LNCAP (cell line): ENCODE results near the gene DGCR2.

Source experiments
- TF ChIP-seq, protein P1 (sequence below): fragments of 450-650 bp; IDR thresholded peaks from 2 replicates; pipeline ENCODE4 v1.5.1; 2017; ENCODE audit warnings: mild to moderate bottlenecking

Gene DGCR2

DNA sequence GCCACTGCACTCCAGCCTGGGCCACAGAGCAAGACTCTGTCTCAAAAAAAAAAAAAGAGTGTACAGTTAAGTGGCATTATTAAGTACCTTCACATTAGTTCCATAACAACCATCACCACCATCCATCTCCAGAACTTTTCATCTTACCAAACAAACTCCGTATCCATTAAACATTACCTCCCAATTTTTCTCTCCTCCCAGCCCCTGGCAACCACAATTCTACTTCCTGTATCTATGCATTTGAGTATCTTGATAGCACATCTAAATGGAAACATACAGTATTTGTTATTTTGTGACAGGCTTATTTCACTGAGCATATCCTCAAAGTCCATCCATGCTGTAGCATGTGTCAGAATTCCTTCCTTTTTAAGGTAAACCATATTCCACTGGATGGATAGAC lies 46.8 kb downstream of the DGCR2 start:
- TF ChIP-seq, protein P1, sequence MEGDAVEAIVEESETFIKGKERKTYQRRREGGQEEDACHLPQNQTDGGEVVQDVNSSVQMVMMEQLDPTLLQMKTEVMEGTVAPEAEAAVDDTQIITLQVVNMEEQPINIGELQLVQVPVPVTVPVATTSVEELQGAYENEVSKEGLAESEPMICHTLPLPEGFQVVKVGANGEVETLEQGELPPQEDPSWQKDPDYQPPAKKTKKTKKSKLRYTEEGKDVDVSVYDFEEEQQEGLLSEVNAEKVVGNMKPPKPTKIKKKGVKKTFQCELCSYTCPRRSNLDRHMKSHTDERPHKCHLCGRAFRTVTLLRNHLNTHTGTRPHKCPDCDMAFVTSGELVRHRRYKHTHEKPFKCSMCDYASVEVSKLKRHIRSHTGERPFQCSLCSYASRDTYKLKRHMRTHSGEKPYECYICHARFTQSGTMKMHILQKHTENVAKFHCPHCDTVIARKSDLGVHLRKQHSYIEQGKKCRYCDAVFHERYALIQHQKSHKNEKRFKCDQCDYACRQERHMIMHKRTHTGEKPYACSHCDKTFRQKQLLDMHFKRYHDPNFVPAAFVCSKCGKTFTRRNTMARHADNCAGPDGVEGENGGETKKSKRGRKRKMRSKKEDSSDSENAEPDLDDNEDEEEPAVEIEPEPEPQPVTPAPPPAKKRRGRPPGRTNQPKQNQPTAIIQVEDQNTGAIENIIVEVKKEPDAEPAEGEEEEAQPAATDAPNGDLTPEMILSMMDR: no peak

DNA sequence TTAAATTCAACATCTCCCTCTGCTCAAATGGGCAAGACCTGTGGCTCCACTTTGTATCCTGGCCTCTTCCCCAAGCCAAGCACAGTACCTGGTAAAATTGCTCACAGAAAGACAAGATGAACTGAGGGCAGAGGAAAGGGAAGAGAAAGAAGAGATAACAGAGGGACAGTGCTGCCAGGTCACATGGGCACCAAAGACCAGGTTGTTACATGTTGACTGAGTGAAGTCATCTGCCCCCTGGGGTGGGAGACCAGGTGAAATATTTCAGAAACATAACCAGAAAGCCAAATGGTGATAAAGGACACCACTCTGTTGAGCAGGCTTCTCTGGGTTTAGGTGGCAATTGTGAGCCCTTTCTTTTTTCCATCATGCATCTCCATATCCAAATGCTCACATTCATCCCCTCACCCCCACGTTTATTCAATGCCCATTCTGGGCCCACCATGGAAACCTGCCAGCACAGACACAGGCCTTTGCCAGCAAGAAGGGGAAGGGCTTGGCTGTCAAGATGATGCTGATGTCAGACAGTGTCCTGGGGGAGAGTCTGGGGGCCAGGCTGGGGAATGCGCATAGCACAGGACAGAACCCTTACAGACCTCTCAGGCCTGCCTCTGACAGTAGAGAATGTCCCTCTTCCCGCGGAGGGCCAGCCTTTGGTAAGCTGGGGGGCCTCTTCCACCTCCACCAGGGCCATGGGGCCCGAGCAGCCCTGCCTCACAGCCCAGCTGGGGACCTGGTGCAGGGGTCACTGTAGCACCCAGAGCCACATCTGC lies 51.6 kb downstream of the DGCR2 start:
- TF ChIP-seq, protein P1: no peak

DNA sequence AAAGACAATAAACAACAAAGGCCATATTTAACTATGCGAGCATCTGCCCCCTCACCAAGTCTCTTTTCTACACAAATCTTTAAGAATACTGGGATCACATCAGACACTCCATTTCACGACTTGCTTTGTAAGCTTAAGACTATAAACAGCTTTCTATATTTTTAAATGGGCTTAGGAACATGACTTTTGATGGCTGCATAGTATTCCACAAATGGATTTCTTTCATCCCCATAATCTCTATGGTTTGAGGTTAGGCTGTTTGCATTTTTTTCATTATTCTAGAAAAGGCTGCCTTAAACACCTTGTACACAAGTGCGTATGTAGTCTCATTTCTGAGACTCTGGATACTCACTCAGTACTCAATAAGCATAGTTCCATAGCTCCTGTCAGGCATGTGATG lies 52.8 kb downstream of the DGCR2 start:
- TF ChIP-seq, protein P1: no peak

DNA sequence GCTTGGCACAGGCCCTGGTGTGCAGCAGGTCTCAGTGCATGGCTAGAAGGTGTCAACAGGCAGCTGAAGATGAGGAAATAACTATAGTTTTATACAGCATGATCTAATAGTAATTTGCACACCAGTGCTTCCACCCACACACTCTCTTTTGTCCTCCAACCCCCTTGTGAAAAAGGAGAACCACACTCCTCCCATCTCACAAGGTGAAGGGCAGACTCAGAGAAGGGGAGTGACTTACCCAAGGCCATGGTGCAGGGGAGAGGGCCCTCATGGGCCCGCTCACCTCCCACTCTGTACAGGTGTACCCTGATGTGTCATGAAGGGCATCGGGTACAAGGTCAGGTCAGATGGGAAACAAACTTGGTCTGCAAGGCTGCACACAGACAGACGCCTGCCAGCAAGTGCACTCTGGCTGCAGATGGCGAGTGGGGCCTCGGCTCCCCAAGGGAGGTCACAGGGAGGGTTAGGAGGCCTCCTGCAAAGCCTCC lies 53.4 kb downstream of the DGCR2 start:
- TF ChIP-seq, protein P1: no peak

DNA sequence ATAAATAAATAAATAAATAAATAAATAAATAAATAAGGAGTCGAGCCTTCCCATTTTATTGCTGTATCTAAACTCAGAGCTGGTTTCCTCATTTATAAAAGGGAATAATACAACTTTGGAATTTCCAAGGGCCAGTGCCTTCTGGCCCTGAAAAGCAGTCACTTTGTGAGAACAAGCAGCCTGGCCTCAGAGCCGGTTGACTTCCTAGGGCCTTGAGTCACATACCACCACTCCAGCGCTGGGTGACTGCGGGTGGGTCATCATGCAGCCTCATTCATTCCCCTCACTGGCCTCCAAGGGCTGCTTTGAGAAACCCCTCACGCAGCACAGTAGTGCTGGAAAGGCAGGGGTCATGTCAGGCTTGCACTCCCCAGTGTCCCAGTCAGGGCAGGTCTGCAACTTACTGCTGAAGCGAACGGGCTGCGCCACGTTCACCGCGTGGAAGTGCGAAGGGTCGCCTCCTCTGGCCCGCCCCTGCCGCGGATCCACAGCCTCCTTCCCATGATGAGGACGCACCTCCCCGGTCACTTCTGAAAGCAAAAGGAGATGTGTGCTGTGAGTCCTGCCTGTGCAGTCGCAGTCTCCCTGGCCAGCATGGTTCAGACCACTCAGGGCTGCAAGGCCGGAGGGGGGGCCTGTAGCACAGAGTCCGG lies 54.4 kb downstream of the DGCR2 start:
- TF ChIP-seq, protein P1: no peak

DNA sequence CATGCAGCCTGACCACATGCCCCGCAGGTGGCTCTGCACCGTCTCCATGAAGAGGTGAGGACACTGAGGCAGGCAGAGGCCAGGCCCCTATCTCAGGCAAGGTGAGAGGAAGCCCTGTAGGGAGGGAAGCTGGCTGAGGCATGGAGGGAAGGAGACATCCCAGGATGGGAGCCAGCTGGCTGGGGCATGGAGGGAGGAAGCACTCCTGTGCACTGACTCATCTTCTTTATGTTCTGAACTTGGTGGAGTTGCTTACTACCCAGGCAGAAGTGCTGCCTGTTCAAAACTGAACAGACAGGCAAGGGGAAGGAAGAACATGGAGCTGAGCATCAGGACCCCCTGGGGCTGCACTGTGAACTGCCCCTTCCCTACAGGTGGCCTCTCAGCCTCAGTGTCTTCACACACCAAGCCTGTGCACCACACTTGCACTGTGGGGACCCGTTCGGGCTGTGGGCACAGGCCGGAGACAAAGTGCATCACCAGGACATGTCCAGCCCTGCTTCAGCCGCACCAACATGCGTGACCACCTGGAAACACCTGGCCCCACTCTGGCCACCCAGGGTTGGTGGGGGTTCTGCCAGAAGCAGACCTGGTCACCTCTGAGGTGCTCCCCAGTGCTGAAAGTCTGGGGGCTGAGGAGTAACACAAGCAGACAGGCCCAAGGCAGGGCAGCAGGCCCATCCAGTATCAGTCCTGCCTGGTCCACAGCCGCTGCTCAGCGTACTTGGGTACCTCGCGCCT lies 55.5 kb downstream of the DGCR2 start:
- TF ChIP-seq, protein P1: no peak

DNA sequence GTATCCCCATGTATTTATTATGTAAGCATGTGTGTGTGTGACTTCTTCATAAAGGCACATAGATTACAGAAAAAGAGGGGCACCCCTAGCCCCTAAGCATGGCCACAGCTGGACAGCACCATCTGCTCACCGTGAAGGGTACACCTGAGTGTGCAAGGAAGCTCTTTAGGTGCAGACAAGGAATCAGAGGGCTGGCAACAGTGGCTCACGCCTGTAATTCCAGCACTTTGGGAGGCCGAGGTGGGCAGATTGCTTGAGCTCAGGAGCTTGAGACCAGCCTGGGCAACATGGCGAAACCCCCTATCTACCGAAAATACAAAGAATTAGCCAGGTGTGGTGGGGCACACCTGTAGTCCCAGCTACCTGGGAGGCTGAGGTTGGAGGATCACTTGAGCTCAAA lies 56.3 kb downstream of the DGCR2 start:
- TF ChIP-seq, protein P1: no peak
